ENCODE data around the gene PCDHGB6.

PCDHGB6 gene

GRCh38 chr5:141388661-141389060, 19.2 kb upstream of the PCDHGB6 start:
- no peak overlapping the region for H2AFZ ChIP-seq (ENCODE audit: low read length)
- H3K36me3 ChIP-seq (ENCODE audit: insufficient read depth, low read length) = no peaks in the 10 kb centered on the region
- no peak overlapping the region for H3K4me3 ChIP-seq (ENCODE audit: low read length, poor library complexity, severe bottlenecking)
- no peaks in the 10 kb centered on the region for H3F3A ChIP-seq (ENCODE audit: low read depth)
- H3K9ac ChIP-seq (ENCODE audit: low read depth, low read length, poor library complexity, severe bottlenecking) = no peak overlapping the region
- H3K4me2 ChIP-seq (ENCODE audit: low read depth, low read length, poor library complexity, severe bottlenecking) = no peak overlapping the region
- no peaks in the 10 kb centered on the region for H3K79me2 ChIP-seq (ENCODE audit: insufficient read depth, low read length)
- H3K27me3 ChIP-seq (ENCODE audit: insufficient read depth, low read length, poor library complexity, severe bottlenecking) = no peaks in the 10 kb centered on the region
- H3K4me1 ChIP-seq (ENCODE audit: insufficient read depth, low read length, poor library complexity, severe bottlenecking) = no peaks in the 10 kb centered on the region
- H3K9me3 ChIP-seq (ENCODE audit: insufficient read depth, low read depth, low read length) = no peaks in the 10 kb centered on the region
- H3K9me2 ChIP-seq (replicated peaks; ENCODE audit: low read depth, low read length) = no peaks in the 10 kb centered on the region
- no peaks in the 10 kb centered on the region for H4K20me1 ChIP-seq (ENCODE audit: insufficient read depth, low read length, poor library complexity, severe bottlenecking)
- TF ChIP-seq CTCF (conservative IDR thresholded peaks at IDR 0.05; ENCODE audit: low read length) (no peak), EZH2phosphoT487 (IDR thresholded peaks at IDR 0.05; ENCODE audit: borderline replicate concordance) (no peak)

GRCh38 chr5:141389153-141390042, 18.4 kb upstream of the PCDHGB6 start:
- H3K9me2 ChIP-seq (replicated peaks; ENCODE audit: low read depth, low read length) = no peaks in the 10 kb centered on the region
- no peak for TF ChIP-seq CTCF (conservative IDR thresholded peaks at IDR 0.05; ENCODE audit: low read length)
- TF ChIP-seq EZH2phosphoT487 (IDR thresholded peaks at IDR 0.05; ENCODE audit: borderline replicate concordance) = no peak
- no peaks in the 10 kb centered on the region for H3K9me3 ChIP-seq (ENCODE audit: insufficient read depth, low read depth, low read length)
- H3K4me1 ChIP-seq (ENCODE audit: insufficient read depth, low read length, poor library complexity, severe bottlenecking) = no peaks in the 10 kb centered on the region
- no peak overlapping the region for H3K9ac ChIP-seq (ENCODE audit: low read depth, low read length, poor library complexity, severe bottlenecking)
- H3K36me3 ChIP-seq (ENCODE audit: insufficient read depth, low read length) = no peaks in the 10 kb centered on the region
- no peaks in the 10 kb centered on the region for H3K79me2 ChIP-seq (ENCODE audit: insufficient read depth, low read length)
- no peaks in the 10 kb centered on the region for H4K20me1 ChIP-seq (ENCODE audit: insufficient read depth, low read length, poor library complexity, severe bottlenecking)
- no peak overlapping the region for H3K4me2 ChIP-seq (ENCODE audit: low read depth, low read length, poor library complexity, severe bottlenecking)
- no peak overlapping the region for H3K4me3 ChIP-seq (ENCODE audit: low read length, poor library complexity, severe bottlenecking)
- no peaks in the 10 kb centered on the region for H3K27me3 ChIP-seq (ENCODE audit: insufficient read depth, low read length, poor library complexity, severe bottlenecking)
- H3F3A ChIP-seq (ENCODE audit: low read depth) = no peaks in the 10 kb centered on the region
- no peak overlapping the region for H2AFZ ChIP-seq (ENCODE audit: low read length)

- Histone ChIP-seq H4K20me1 (ENCODE audit: insufficient read depth, low read length, poor library complexity, severe bottlenecking) (no peaks in the 10 kb centered on the region), H3K4me3 (ENCODE audit: low read length, poor library complexity, severe bottlenecking) (no peak within 1 kb of the TSS), H3F3A (ENCODE audit: low read depth) (no peaks in the 10 kb centered on the region), H3K79me2 (ENCODE audit: insufficient read depth, low read length) (no peaks in the 10 kb centered on the region), H3K36me3 (ENCODE audit: insufficient read depth, low read length) (no peaks in the 10 kb centered on the region), H3K9me3 (ENCODE audit: insufficient read depth, low read depth, low read length) (no peaks in the 10 kb centered on the region), H3K9ac (ENCODE audit: low read depth, low read length, poor library complexity, severe bottlenecking) (no peak within 1 kb of the TSS), H3K4me1 (ENCODE audit: insufficient read depth, low read length, poor library complexity, severe bottlenecking) (no peaks in the 10 kb centered on the region), H3K4me2 (ENCODE audit: low read depth, low read length, poor library complexity, severe bottlenecking) (no peak within 1 kb of the TSS), H3K9me2 (replicated peaks; ENCODE audit: low read depth, low read length) (no peaks in the 10 kb centered on the region), H2AFZ (ENCODE audit: low read length) (no peak within 1 kb of the TSS), H3K27me3 (ENCODE audit: insufficient read depth, low read length, poor library complexity, severe bottlenecking) (no peaks in the 10 kb centered on the region)
- TF ChIP-seq CTCF (conservative IDR thresholded peaks at IDR 0.05; ENCODE audit: low read length) (peak; percentile 56), EZH2phosphoT487 (IDR thresholded peaks at IDR 0.05; ENCODE audit: borderline replicate concordance) (no peak)
Measured at GRCh38 chr5:141392429-141393198, 15.2 kb upstream of the PCDHGB6 start, which contains the start of gene PCDHGA8. Gene PCDHGA8, plus strand, starts transcription at chr5:141392633. Its CDS starts 181 bp downstream, at chr5:141392814.

All from Loucy (cell line).